ENCODE data around the gene KRT71.

KRT71 gene

DNA sequence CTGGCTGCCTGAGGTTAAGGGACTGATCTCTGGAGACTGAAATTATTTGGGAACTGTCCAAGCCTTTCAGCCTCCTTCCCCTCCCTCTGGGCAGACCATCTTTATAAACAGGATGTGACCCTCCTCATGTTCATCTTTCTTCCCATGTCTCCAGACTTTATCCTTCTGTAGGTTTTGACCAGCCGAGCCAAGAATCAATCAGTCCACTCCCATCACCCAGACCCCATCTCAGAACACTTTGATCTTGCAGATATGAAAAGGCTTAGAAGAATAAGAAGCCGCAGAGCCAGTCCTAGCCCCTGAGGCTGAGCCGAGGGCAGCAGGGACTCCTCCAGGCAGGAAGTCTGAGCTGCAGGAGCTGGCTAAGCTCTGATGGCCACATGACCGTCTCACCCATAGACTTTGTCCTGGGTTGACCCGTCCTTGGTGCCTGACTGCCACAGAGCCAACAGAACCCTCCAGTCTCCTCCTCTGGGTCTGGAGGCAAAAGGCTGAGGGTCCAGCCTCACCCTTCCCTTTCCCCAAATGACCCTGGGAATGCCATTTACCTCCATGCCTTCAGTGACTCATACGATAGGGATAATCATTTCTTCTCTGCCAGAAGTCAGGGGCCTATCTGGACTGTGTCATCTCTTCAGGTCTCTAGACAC, 1.6 kb downstream of the KRT71 start:
- no peak overlapping the region for H3K4me3 ChIP-seq (ENCODE audit: low read depth, low read length)
- no peak for TF ChIP-seq CTCF (IDR thresholded peaks at IDR 0.05; ENCODE audit: low read depth, low read length)

- H3K4me3 ChIP-seq (ENCODE audit: low read depth, low read length), result no peak overlapping the region
- no peak for TF ChIP-seq CTCF (IDR thresholded peaks at IDR 0.05; ENCODE audit: low read depth, low read length)
Observed at GRCh38 chr12:52546126-52546525, 6.8 kb downstream of the KRT71 start.

- TF ChIP-seq CTCF (IDR thresholded peaks at IDR 0.05; ENCODE audit: low read depth, low read length), result no peak
- no peak overlapping the region for H3K4me3 ChIP-seq (ENCODE audit: low read depth, low read length)
Observed at GRCh38 chr12:52543985-52544883, 8.7 kb downstream of the KRT71 start.

DNA sequence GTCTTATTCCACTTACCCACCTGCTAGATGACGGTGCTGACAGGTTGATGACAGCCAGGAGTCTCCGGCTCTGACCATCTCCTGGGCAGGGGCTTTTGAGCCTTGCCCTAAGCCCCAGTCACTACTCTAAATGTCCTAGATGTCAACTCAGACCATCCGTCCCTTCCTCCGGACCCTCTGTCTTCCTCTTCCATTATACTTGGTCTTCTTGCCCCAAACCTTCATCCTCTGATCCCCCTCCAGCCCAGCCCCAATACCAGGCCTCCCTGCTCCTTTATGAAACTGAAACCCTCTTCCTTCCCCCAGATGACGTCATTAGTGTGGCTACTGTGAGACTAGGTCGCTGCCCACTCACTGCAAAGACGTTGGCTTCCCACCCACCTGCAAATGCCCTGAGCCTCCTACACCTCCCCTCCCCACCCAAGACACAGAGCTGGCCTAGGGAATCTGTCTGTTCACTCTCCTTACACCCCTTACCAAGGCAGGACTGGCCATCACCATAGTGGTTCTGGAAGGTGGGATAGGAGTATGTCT, 10.1 kb downstream of the KRT71 start:
- TF ChIP-seq CTCF (IDR thresholded peaks at IDR 0.05; ENCODE audit: low read depth, low read length), result no peak
- no peak overlapping the region for H3K4me3 ChIP-seq (ENCODE audit: low read depth, low read length)

DNA sequence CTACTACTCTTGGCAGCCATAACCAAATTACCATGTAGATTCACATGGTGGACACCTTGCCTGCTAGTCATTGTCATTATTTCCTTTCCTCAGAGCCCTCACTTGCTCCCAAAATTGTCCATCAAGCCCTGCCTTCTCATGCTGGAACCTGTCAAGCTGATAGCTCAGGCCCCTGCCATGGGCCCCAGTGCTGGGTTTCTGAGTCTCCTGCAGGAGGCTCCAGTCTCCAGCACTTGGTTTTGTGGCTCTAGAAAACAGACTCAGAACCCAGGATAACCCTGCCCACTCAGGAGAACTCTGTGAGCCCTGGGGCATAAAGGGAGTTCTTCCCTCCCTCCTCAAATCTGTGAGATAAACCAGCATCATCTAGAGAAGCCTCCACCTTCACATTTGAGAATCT, 10.8 kb downstream of the KRT71 start:
- TF ChIP-seq CTCF (IDR thresholded peaks at IDR 0.05; ENCODE audit: low read depth, low read length), result no peak
- H3K4me3 ChIP-seq (ENCODE audit: low read depth, low read length), result no peak overlapping the region

GRCh38 chr12:52541709-52542108, 11.2 kb downstream of the KRT71 start:
- no peak for TF ChIP-seq CTCF (IDR thresholded peaks at IDR 0.05; ENCODE audit: low read depth, low read length)
- H3K4me3 ChIP-seq (ENCODE audit: low read depth, low read length), result no peak overlapping the region

- TF ChIP-seq CTCF (IDR thresholded peaks at IDR 0.05; ENCODE audit: low read depth, low read length), result no peak
- H3K4me3 ChIP-seq (ENCODE audit: low read depth, low read length), result no peak overlapping the region
Observed at GRCh38 chr12:52540531-52540930, 12.4 kb downstream of the KRT71 start.
